CD4-positive, alpha-beta T cell treated with Interleukin-17A for 1 hour (primary cell): ENCODE measurements around the gene STING1.

ENCODE experiments used
- DNase-seq: peaks from one replicate; pipeline ENCODE4 v3.0.0-alpha.2; 2020

The STING1 gene

GRCh38 chr5:139431706-139432105 lies 50.9 kb downstream of the STING1 start:
- no peak for DNase-seq

- no peak for DNase-seq
Measured at GRCh38 chr5:139430015-139430414, 52.5 kb downstream of the STING1 start.

- DNase-seq, result no peak
Measured at GRCh38 chr5:139426203-139426885, 56.2 kb downstream of the STING1 start.
